Measurements from ENCODE around the gene EFTUD2.

EFTUD2 gene

GRCh38 chr17:44922136-44922535 lies 22.9 kb upstream of the EFTUD2 start:
- no peaks in the 10 kb centered on the region for H3K9me3 ChIP-seq (ENCODE audit: control insufficient read depth, insufficient read depth, low read length)
- H3K9ac ChIP-seq (ENCODE audit: low read depth, low read length) = no peak overlapping the region
- peaks cover 6% of the 10 kb centered on the region for H3K27me3 ChIP-seq (ENCODE audit: control insufficient read depth, insufficient read depth, low read length)
- peaks cover 4% of the 10 kb centered on the region for H3K36me3 ChIP-seq (ENCODE audit: control insufficient read depth, insufficient read depth, low read length)
- H3K4me3 ChIP-seq (ENCODE audit: low read depth, low read length) = no peak overlapping the region
- peaks cover 13% of the 10 kb centered on the region for H3K4me1 ChIP-seq (ENCODE audit: control insufficient read depth, insufficient read depth, low read length)

- no peaks in the 10 kb centered on the region for H3K36me3 ChIP-seq (ENCODE audit: control insufficient read depth, insufficient read depth, low read length)
- no peak overlapping the region for H3K4me3 ChIP-seq (ENCODE audit: low read depth, low read length)
Observed at GRCh38 chr17:44921122-44921882, 22.1 kb upstream of the EFTUD2 start.

GRCh38 chr17:44920565-44920940 lies 21.3 kb upstream of the EFTUD2 start:
- no peaks in the 10 kb centered on the region for H3K36me3 ChIP-seq (ENCODE audit: control insufficient read depth, insufficient read depth, low read length)
- H3K9me3 ChIP-seq (ENCODE audit: control insufficient read depth, insufficient read depth, low read length) = no peaks in the 10 kb centered on the region
- peaks cover 6% of the 10 kb centered on the region for H3K27me3 ChIP-seq (ENCODE audit: control insufficient read depth, insufficient read depth, low read length)
- no peak overlapping the region for H3K9ac ChIP-seq (ENCODE audit: low read depth, low read length)
- H3K4me1 ChIP-seq (ENCODE audit: control insufficient read depth, insufficient read depth, low read length) = peaks cover 13% of the 10 kb centered on the region
- peak overlapping the region; percentile 15 for H3K4me3 ChIP-seq (ENCODE audit: low read depth, low read length)

More at GRCh38 chr17:44921122-44921882, 22.1 kb upstream of the EFTUD2 start:
- Histone ChIP-seq H3K9me3 (ENCODE audit: control insufficient read depth, insufficient read depth, low read length) (no peaks in the 10 kb centered on the region), H3K9ac (ENCODE audit: low read depth, low read length) (no peak overlapping the region), H3K4me1 (ENCODE audit: control insufficient read depth, insufficient read depth, low read length) (peaks cover 13% of the 10 kb centered on the region), H3K27me3 (ENCODE audit: control insufficient read depth, insufficient read depth, low read length) (peaks cover 6% of the 10 kb centered on the region)

GRCh38 chr17:44919885-44920564 lies 20.8 kb upstream of the EFTUD2 start:
- H3K9me3 ChIP-seq (ENCODE audit: control insufficient read depth, insufficient read depth, low read length) = no peaks in the 10 kb centered on the region
- peaks cover 6% of the 10 kb centered on the region for H3K27me3 ChIP-seq (ENCODE audit: control insufficient read depth, insufficient read depth, low read length)
- no peaks in the 10 kb centered on the region for H3K36me3 ChIP-seq (ENCODE audit: control insufficient read depth, insufficient read depth, low read length)
- no peak overlapping the region for H3K9ac ChIP-seq (ENCODE audit: low read depth, low read length)
- H3K4me3 ChIP-seq (ENCODE audit: low read depth, low read length) = no peak overlapping the region
- H3K4me1 ChIP-seq (ENCODE audit: control insufficient read depth, insufficient read depth, low read length) = peaks cover 13% of the 10 kb centered on the region

- no peak overlapping the region for H3K9ac ChIP-seq (ENCODE audit: low read depth, low read length)
- H3K4me3 ChIP-seq (ENCODE audit: low read depth, low read length) = no peak overlapping the region
Observed at GRCh38 chr17:44919411-44919810, 20.2 kb upstream of the EFTUD2 start.

GRCh38 chr17:44918006-44918405 lies 18.8 kb upstream of the EFTUD2 start:
- Histone ChIP-seq H3K4me3 (ENCODE audit: low read depth, low read length) (no peak overlapping the region), H3K4me1 (ENCODE audit: control insufficient read depth, insufficient read depth, low read length) (peaks cover 13% of the 10 kb centered on the region), H3K9me3 (ENCODE audit: control insufficient read depth, insufficient read depth, low read length) (no peaks in the 10 kb centered on the region), H3K36me3 (ENCODE audit: control insufficient read depth, insufficient read depth, low read length) (no peaks in the 10 kb centered on the region), H3K27me3 (ENCODE audit: control insufficient read depth, insufficient read depth, low read length) (peaks cover 10% of the 10 kb centered on the region), H3K9ac (ENCODE audit: low read depth, low read length) (no peak overlapping the region)

More at GRCh38 chr17:44919411-44919810, 20.2 kb upstream of the EFTUD2 start:
- H3K27me3 ChIP-seq (ENCODE audit: control insufficient read depth, insufficient read depth, low read length) = peaks cover 6% of the 10 kb centered on the region
- no peaks in the 10 kb centered on the region for H3K36me3 ChIP-seq (ENCODE audit: control insufficient read depth, insufficient read depth, low read length)
- H3K9me3 ChIP-seq (ENCODE audit: control insufficient read depth, insufficient read depth, low read length) = no peaks in the 10 kb centered on the region
- H3K4me1 ChIP-seq (ENCODE audit: control insufficient read depth, insufficient read depth, low read length) = peaks cover 13% of the 10 kb centered on the region

GRCh38 chr17:44917456-44917855 lies 18.2 kb upstream of the EFTUD2 start:
- Histone ChIP-seq H3K27me3 (ENCODE audit: control insufficient read depth, insufficient read depth, low read length) (peaks cover 15% of the 10 kb centered on the region), H3K9ac (ENCODE audit: low read depth, low read length) (no peak overlapping the region), H3K4me3 (ENCODE audit: low read depth, low read length) (no peak overlapping the region), H3K9me3 (ENCODE audit: control insufficient read depth, insufficient read depth, low read length) (no peaks in the 10 kb centered on the region), H3K4me1 (ENCODE audit: control insufficient read depth, insufficient read depth, low read length) (peaks cover 13% of the 10 kb centered on the region), H3K36me3 (ENCODE audit: control insufficient read depth, insufficient read depth, low read length) (no peaks in the 10 kb centered on the region)

GRCh38 chr17:44916781-44917241 lies 17.6 kb upstream of the EFTUD2 start:
- Histone ChIP-seq H3K9me3 (ENCODE audit: control insufficient read depth, insufficient read depth, low read length) (no peaks in the 10 kb centered on the region), H3K4me1 (ENCODE audit: control insufficient read depth, insufficient read depth, low read length) (peaks cover 13% of the 10 kb centered on the region), H3K36me3 (ENCODE audit: control insufficient read depth, insufficient read depth, low read length) (no peaks in the 10 kb centered on the region), H3K27me3 (ENCODE audit: control insufficient read depth, insufficient read depth, low read length) (peaks cover 20% of the 10 kb centered on the region), H3K9ac (ENCODE audit: low read depth, low read length) (no peak overlapping the region), H3K4me3 (ENCODE audit: low read depth, low read length) (no peak overlapping the region)

GRCh38 chr17:44915862-44916780 lies 16.9 kb upstream of the EFTUD2 start:
- peaks cover 23% of the 10 kb centered on the region for H3K27me3 ChIP-seq (ENCODE audit: control insufficient read depth, insufficient read depth, low read length)
- H3K4me1 ChIP-seq (ENCODE audit: control insufficient read depth, insufficient read depth, low read length) = peaks cover 11% of the 10 kb centered on the region
- H3K9me3 ChIP-seq (ENCODE audit: control insufficient read depth, insufficient read depth, low read length) = no peaks in the 10 kb centered on the region
- no peak overlapping the region for H3K4me3 ChIP-seq (ENCODE audit: low read depth, low read length)
- H3K36me3 ChIP-seq (ENCODE audit: control insufficient read depth, insufficient read depth, low read length) = no peaks in the 10 kb centered on the region
- H3K9ac ChIP-seq (ENCODE audit: low read depth, low read length) = no peak overlapping the region

DNA sequence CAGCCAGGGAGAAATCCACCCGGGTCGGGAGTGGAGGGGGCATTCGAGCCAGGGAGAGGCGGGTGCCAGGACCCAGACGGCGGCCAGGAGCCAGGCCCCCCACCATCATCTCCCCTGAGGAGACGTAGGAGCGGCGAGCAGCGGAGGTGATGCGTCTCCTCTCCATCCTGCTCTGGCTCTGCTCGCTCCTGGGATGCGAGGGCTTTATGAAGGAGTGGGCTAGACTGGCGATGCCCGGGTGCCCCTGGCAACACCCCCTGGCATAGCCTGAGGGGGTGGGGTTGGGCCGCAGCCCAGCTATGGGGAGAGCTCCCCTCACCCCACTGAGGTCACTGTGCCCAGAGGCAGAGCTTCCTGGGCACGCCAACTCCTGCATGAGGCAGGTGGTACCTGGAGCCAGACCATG lies 16.1 kb upstream of the EFTUD2 start, which contains the start of gene GFAP:
GFAP (minus strand) TSS at position 180 of the 406 bp plus-strand sequence; CDS start at position 166, 14 bp downstream.
- H3K4me3 ChIP-seq (ENCODE audit: low read depth, low read length) = no peak within 1 kb of the TSS
- H3K27me3 ChIP-seq (ENCODE audit: control insufficient read depth, insufficient read depth, low read length) = peaks cover 21% of the 10 kb centered on the region
- no peak within 1 kb of the TSS for H3K9ac ChIP-seq (ENCODE audit: low read depth, low read length)
- peaks cover 6% of the 10 kb centered on the region for H3K4me1 ChIP-seq (ENCODE audit: control insufficient read depth, insufficient read depth, low read length)
- no peaks in the 10 kb centered on the region for H3K36me3 ChIP-seq (ENCODE audit: control insufficient read depth, insufficient read depth, low read length)
- no peaks in the 10 kb centered on the region for H3K9me3 ChIP-seq (ENCODE audit: control insufficient read depth, insufficient read depth, low read length)

DNA sequence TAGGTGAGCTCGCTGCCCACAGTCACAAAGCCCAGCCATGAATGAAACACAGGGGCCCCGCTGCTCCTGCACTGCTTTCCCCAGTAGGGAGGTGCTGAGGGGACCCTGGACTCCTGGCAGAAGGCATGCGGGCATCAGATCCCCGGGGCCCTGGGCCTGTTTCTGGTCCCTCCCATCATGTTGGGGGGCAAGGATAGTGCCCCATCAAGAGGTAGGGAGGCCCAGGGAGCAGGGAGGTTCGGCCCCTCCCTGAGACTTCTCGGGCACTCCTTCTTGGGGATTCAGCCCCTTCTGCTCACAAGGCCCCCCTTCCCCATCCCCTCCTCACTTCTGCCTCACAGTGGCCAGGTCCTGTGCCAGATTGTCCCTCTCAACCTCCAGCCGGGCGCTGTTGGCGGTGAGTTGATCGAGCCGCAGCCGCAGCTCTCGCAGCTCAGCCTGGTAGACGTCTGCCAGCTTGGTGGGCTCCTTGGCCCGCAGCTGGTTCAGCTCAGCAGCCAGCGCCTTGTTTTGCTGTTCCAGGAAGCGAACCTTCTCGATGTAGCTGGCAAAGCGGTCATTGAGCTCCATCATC lies 15.5 kb upstream of the EFTUD2 start:
- Histone ChIP-seq H3K27me3 (ENCODE audit: control insufficient read depth, insufficient read depth, low read length) (peaks cover 21% of the 10 kb centered on the region), H3K4me1 (ENCODE audit: control insufficient read depth, insufficient read depth, low read length) (peaks cover 3% of the 10 kb centered on the region), H3K9ac (ENCODE audit: low read depth, low read length) (no peak overlapping the region), H3K9me3 (ENCODE audit: control insufficient read depth, insufficient read depth, low read length) (no peaks in the 10 kb centered on the region), H3K36me3 (ENCODE audit: control insufficient read depth, insufficient read depth, low read length) (no peaks in the 10 kb centered on the region), H3K4me3 (ENCODE audit: low read depth, low read length) (no peak overlapping the region)
